Measurements from ENCODE around the gene SORCS3. TPM values are rescaled to one million over a fixed set of nuclear protein-coding genes. Genes with fewer than 3 reads are reported as not detected.

SORCS3 gene
- total and polyA plus RNA-seq, 9 of the 15 experiments (the other 6 are each of a cell fraction or from before 2014, with no cell fraction given): not detected

GRCh38 chr10:105259201-105259600, 618.1 kb downstream of the SORCS3 start:
- Histone ChIP-seq H3K9me3 (replicated peaks; ENCODE audit: control insufficient read depth, insufficient read depth, low read depth, low read length) (no peaks in the 10 kb centered on the region), H3K36me3 (ENCODE audit: control insufficient read depth, insufficient read depth, low read length) (no peaks in the 10 kb centered on the region), H4K20me1 (replicated peaks; ENCODE audit: control insufficient read depth, insufficient read depth, low read length) (no peaks in the 10 kb centered on the region), H3K9me1 (ENCODE audit: control insufficient read depth, insufficient read depth, low read length) (no peaks in the 10 kb centered on the region), H3K4me1 (replicated peaks in 1 of 2; ENCODE audit: control insufficient read depth in 2 of 2, insufficient read depth in 2 of 2, low read length in 2 of 2) (no peaks in the 10 kb centered on the region), H3K79me2 (ENCODE audit: control insufficient read depth, insufficient read depth, low read length) (no peaks in the 10 kb centered on the region), H2AFZ (ENCODE audit: low read depth, low read length) (no peak overlapping the region), H3K27ac (ENCODE audit: extremely low read depth, low read depth, low read length) (no peak overlapping the region), H3K9ac (ENCODE audit: insufficient read depth in 1 of 2, low read depth in 2 of 2, low read length in 2 of 2) (no peak overlapping the region), H3K4me3 (no peak overlapping the region), H3K27me3 (ENCODE audit: control insufficient read depth in 2 of 2, insufficient read depth in 2 of 2, low read length in 2 of 2) (no peaks in the 10 kb centered on the region), H3K4me2 (ENCODE audit: insufficient read depth, low read length) (no peak overlapping the region)
- in situ Hi-C loops (cut with MboI) (no loop called here), intact Hi-C loops (cut with micrococcal nuclease) (no loop called here)
- no TSS peak for BruUV-seq (replicated peaks)
- ChIA-PET POLR2A (no interaction called here), CTCF (ENCODE audit: low intra/inter-chr PET ratio) (no interaction called here)
- no peak for ATAC-seq
- WGBS (ENCODE audit: insufficient coverage, low coverage, missing lambda C conversion rate): 0% methylated on average over 2 of the region's 2 CpGs
- no peak for FAIRE-seq
- DNase-seq (ENCODE audit: extremely low read depth in 1 of 4, low spot score in 3 of 4): no peak
- TF ChIP-seq SRSF1 (IDR thresholded peaks at IDR 0.05; ENCODE audit: low read depth, low read length) (no peak), CBX1 (IDR thresholded peaks at IDR 0.05; ENCODE audit: low read depth) (no peak), FOXP4 (CRISPR knock-in tag; IDR thresholded peaks at IDR 0.05; ENCODE audit: borderline replicate concordance) (no peak), TAF9B (IDR thresholded peaks at IDR 0.05; ENCODE audit: partially characterized antibody) (no peak), GTF2E2 (tag; IDR thresholded peaks at IDR 0.05) (no peak), ZNF239 (CRISPR knock-in tag; IDR thresholded peaks at IDR 0.05) (no peak), CAMTA2 (CRISPR knock-in tag; conservative IDR thresholded peaks at IDR 0.05) (no peak), SP1 (CRISPR knock-in tag; IDR thresholded peaks at IDR 0.05) (no peak), TEAD2 (tag; IDR thresholded peaks at IDR 0.05) (no peak), SRSF3 (IDR thresholded peaks at IDR 0.05; ENCODE audit: insufficient read depth, low read length) (no peak), DPF2 (IDR thresholded peaks at IDR 0.05) (no peak), ETS1 (conservative IDR thresholded peaks at IDR 0.05; ENCODE audit: control insufficient read depth, low read depth, low read length) (no peak), CXXC5 (CRISPR knock-in tag; IDR thresholded peaks at IDR 0.05) (no peak), SMARCA4 (IDR thresholded peaks at IDR 0.05) (no peak), RFX5 (IDR thresholded peaks at IDR 0.05; ENCODE audit: low read depth, low read length) (no peak)
- TF ChIP-seq, protein P1, sequence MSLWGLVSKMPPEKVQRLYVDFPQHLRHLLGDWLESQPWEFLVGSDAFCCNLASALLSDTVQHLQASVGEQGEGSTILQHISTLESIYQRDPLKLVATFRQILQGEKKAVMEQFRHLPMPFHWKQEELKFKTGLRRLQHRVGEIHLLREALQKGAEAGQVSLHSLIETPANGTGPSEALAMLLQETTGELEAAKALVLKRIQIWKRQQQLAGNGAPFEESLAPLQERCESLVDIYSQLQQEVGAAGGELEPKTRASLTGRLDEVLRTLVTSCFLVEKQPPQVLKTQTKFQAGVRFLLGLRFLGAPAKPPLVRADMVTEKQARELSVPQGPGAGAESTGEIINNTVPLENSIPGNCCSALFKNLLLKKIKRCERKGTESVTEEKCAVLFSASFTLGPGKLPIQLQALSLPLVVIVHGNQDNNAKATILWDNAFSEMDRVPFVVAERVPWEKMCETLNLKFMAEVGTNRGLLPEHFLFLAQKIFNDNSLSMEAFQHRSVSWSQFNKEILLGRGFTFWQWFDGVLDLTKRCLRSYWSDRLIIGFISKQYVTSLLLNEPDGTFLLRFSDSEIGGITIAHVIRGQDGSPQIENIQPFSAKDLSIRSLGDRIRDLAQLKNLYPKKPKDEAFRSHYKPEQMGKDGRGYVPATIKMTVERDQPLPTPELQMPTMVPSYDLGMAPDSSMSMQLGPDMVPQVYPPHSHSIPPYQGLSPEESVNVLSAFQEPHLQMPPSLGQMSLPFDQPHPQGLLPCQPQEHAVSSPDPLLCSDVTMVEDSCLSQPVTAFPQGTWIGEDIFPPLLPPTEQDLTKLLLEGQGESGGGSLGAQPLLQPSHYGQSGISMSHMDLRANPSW (CRISPR knock-in tag; IDR thresholded peaks at IDR 0.05): no peak

Data from K562 (cell line).